ENCODE measurements around the gene CLEC7A.

The CLEC7A gene

GRCh38 chr12:10111451-10111850, 18.5 kb downstream of the CLEC7A start:
- no peaks in the 10 kb centered on the region for H3K9me3 ChIP-seq (ENCODE audit: control insufficient read depth, insufficient read depth, low read length)
- no peaks in the 10 kb centered on the region for H3K27me3 ChIP-seq (ENCODE audit: control insufficient read depth, insufficient read depth, low read length)
- no peak overlapping the region for H3K4me3 ChIP-seq (ENCODE audit: low read depth, low read length)
- no peaks in the 10 kb centered on the region for H3K4me1 ChIP-seq (ENCODE audit: control insufficient read depth, insufficient read depth, low read length)
- H3K9ac ChIP-seq (ENCODE audit: low read depth, low read length): no peak overlapping the region
- no peaks in the 10 kb centered on the region for H3K36me3 ChIP-seq (ENCODE audit: control insufficient read depth, insufficient read depth, low read length)

- H3K9ac ChIP-seq (ENCODE audit: low read depth, low read length): no peak overlapping the region
- no peaks in the 10 kb centered on the region for H3K36me3 ChIP-seq (ENCODE audit: control insufficient read depth, insufficient read depth, low read length)
- H3K9me3 ChIP-seq (ENCODE audit: control insufficient read depth, insufficient read depth, low read length): no peaks in the 10 kb centered on the region
- H3K4me3 ChIP-seq (ENCODE audit: low read depth, low read length): no peak overlapping the region
- H3K4me1 ChIP-seq (ENCODE audit: control insufficient read depth, insufficient read depth, low read length): no peaks in the 10 kb centered on the region
- H3K27me3 ChIP-seq (ENCODE audit: control insufficient read depth, insufficient read depth, low read length): no peaks in the 10 kb centered on the region
These were observed 19.6 kb downstream of the CLEC7A start for GRCh38 chr12:10110256-10110844.

- no peaks in the 10 kb centered on the region for H3K9me3 ChIP-seq (ENCODE audit: control insufficient read depth, insufficient read depth, low read length)
- no peaks in the 10 kb centered on the region for H3K36me3 ChIP-seq (ENCODE audit: control insufficient read depth, insufficient read depth, low read length)
- no peaks in the 10 kb centered on the region for H3K4me1 ChIP-seq (ENCODE audit: control insufficient read depth, insufficient read depth, low read length)
- no peak overlapping the region for H3K4me3 ChIP-seq (ENCODE audit: low read depth, low read length)
- no peaks in the 10 kb centered on the region for H3K27me3 ChIP-seq (ENCODE audit: control insufficient read depth, insufficient read depth, low read length)
- H3K9ac ChIP-seq (ENCODE audit: low read depth, low read length): no peak overlapping the region
These were observed 27.7 kb downstream of the CLEC7A start for GRCh38 chr12:10102322-10102721.

- Histone ChIP-seq H3K27me3 (ENCODE audit: control insufficient read depth, insufficient read depth, low read length) (no peaks in the 10 kb centered on the region), H3K4me1 (ENCODE audit: control insufficient read depth, insufficient read depth, low read length) (no peaks in the 10 kb centered on the region), H3K9ac (ENCODE audit: low read depth, low read length) (no peak overlapping the region), H3K4me3 (ENCODE audit: low read depth, low read length) (no peak overlapping the region), H3K9me3 (ENCODE audit: control insufficient read depth, insufficient read depth, low read length) (no peaks in the 10 kb centered on the region), H3K36me3 (ENCODE audit: control insufficient read depth, insufficient read depth, low read length) (no peaks in the 10 kb centered on the region)
These were observed 28.3 kb downstream of the CLEC7A start for GRCh38 chr12:10101648-10102220.

GRCh38 chr12:10101042-10101579, 28.9 kb downstream of the CLEC7A start:
- Histone ChIP-seq H3K27me3 (ENCODE audit: control insufficient read depth, insufficient read depth, low read length) (no peaks in the 10 kb centered on the region), H3K4me1 (ENCODE audit: control insufficient read depth, insufficient read depth, low read length) (no peaks in the 10 kb centered on the region), H3K9me3 (ENCODE audit: control insufficient read depth, insufficient read depth, low read length) (no peaks in the 10 kb centered on the region), H3K9ac (ENCODE audit: low read depth, low read length) (no peak overlapping the region), H3K4me3 (ENCODE audit: low read depth, low read length) (no peak overlapping the region), H3K36me3 (ENCODE audit: control insufficient read depth, insufficient read depth, low read length) (no peaks in the 10 kb centered on the region)

- H3K9ac ChIP-seq (ENCODE audit: low read depth, low read length): no peak within 1 kb of the TSS
- H3K4me3 ChIP-seq (ENCODE audit: low read depth, low read length): no peak within 1 kb of the TSS
- no peaks in the 10 kb centered on the region for H3K9me3 ChIP-seq (ENCODE audit: control insufficient read depth, insufficient read depth, low read length)
- no peaks in the 10 kb centered on the region for H3K4me1 ChIP-seq (ENCODE audit: control insufficient read depth, insufficient read depth, low read length)
- no peaks in the 10 kb centered on the region for H3K27me3 ChIP-seq (ENCODE audit: control insufficient read depth, insufficient read depth, low read length)
- H3K36me3 ChIP-seq (ENCODE audit: control insufficient read depth, insufficient read depth, low read length): no peaks in the 10 kb centered on the region
These were observed 31.2 kb downstream of the CLEC7A start, which contains the start of gene CLEC1A for GRCh38 chr12:10098791-10099190. Gene CLEC1A (minus strand): TSS chr12:10098985. CDS start chr12:10098922, 63 bp downstream.

- no peaks in the 10 kb centered on the region for H3K27me3 ChIP-seq (ENCODE audit: control insufficient read depth, insufficient read depth, low read length)
- H3K36me3 ChIP-seq (ENCODE audit: control insufficient read depth, insufficient read depth, low read length): no peaks in the 10 kb centered on the region
- no peaks in the 10 kb centered on the region for H3K4me1 ChIP-seq (ENCODE audit: control insufficient read depth, insufficient read depth, low read length)
- H3K9ac ChIP-seq (ENCODE audit: low read depth, low read length): no peak overlapping the region
- no peaks in the 10 kb centered on the region for H3K9me3 ChIP-seq (ENCODE audit: control insufficient read depth, insufficient read depth, low read length)
- H3K4me3 ChIP-seq (ENCODE audit: low read depth, low read length): no peak overlapping the region
These were observed 32.5 kb downstream of the CLEC7A start for GRCh38 chr12:10097521-10097920.

- Histone ChIP-seq H3K4me1 (ENCODE audit: control insufficient read depth, insufficient read depth, low read length) (no peaks in the 10 kb centered on the region), H3K36me3 (ENCODE audit: control insufficient read depth, insufficient read depth, low read length) (no peaks in the 10 kb centered on the region), H3K4me3 (ENCODE audit: low read depth, low read length) (no peak overlapping the region), H3K27me3 (ENCODE audit: control insufficient read depth, insufficient read depth, low read length) (no peaks in the 10 kb centered on the region), H3K9ac (ENCODE audit: low read depth, low read length) (no peak overlapping the region), H3K9me3 (ENCODE audit: control insufficient read depth, insufficient read depth, low read length) (no peaks in the 10 kb centered on the region)
These were observed 34.0 kb downstream of the CLEC7A start for GRCh38 chr12:10095971-10096370.

GRCh38 chr12:10094646-10095395, 35.2 kb downstream of the CLEC7A start:
- no peak overlapping the region for H3K9ac ChIP-seq (ENCODE audit: low read depth, low read length)
- no peaks in the 10 kb centered on the region for H3K9me3 ChIP-seq (ENCODE audit: control insufficient read depth, insufficient read depth, low read length)
- no peaks in the 10 kb centered on the region for H3K27me3 ChIP-seq (ENCODE audit: control insufficient read depth, insufficient read depth, low read length)
- H3K4me3 ChIP-seq (ENCODE audit: low read depth, low read length): no peak overlapping the region
- peaks cover 4% of the 10 kb centered on the region for H3K4me1 ChIP-seq (ENCODE audit: control insufficient read depth, insufficient read depth, low read length)
- H3K36me3 ChIP-seq (ENCODE audit: control insufficient read depth, insufficient read depth, low read length): no peaks in the 10 kb centered on the region

- H3K4me3 ChIP-seq (ENCODE audit: low read depth, low read length): no peak overlapping the region
- H3K27me3 ChIP-seq (ENCODE audit: control insufficient read depth, insufficient read depth, low read length): no peaks in the 10 kb centered on the region
- H3K9ac ChIP-seq (ENCODE audit: low read depth, low read length): no peak overlapping the region
- H3K9me3 ChIP-seq (ENCODE audit: control insufficient read depth, insufficient read depth, low read length): no peaks in the 10 kb centered on the region
- H3K36me3 ChIP-seq (ENCODE audit: control insufficient read depth, insufficient read depth, low read length): no peaks in the 10 kb centered on the region
- H3K4me1 ChIP-seq (ENCODE audit: control insufficient read depth, insufficient read depth, low read length): peaks cover 8% of the 10 kb centered on the region
These were observed 40.8 kb downstream of the CLEC7A start for GRCh38 chr12:10088955-10089900.

- Histone ChIP-seq H3K9me3 (ENCODE audit: control insufficient read depth, insufficient read depth, low read length) (no peaks in the 10 kb centered on the region), H3K36me3 (ENCODE audit: control insufficient read depth, insufficient read depth, low read length) (no peaks in the 10 kb centered on the region), H3K9ac (ENCODE audit: low read depth, low read length) (no peak overlapping the region), H3K27me3 (ENCODE audit: control insufficient read depth, insufficient read depth, low read length) (no peaks in the 10 kb centered on the region), H3K4me1 (ENCODE audit: control insufficient read depth, insufficient read depth, low read length) (peaks cover 8% of the 10 kb centered on the region), H3K4me3 (ENCODE audit: low read depth, low read length) (no peak overlapping the region)
These were observed 42.0 kb downstream of the CLEC7A start for GRCh38 chr12:10088031-10088430.
